H1 (cell line): ENCODE data around the gene TSPAN16. TPM values are rescaled to one million over a fixed set of nuclear protein-coding genes. Genes with fewer than 3 reads are reported as not detected.

Source experiments
- CTCF ChIA-PET: fragments of 300-600 bp; sonication (Branson Sonifier 250); formaldehyde crosslinking; loops from one replicate; lab custom pipeline; 2021; ENCODE audit not compliant: partially characterized antibody; lab: Charles Lee
- POLR2A ChIA-PET: fragments of 300-600 bp; sonication (Branson Sonifier 250); formaldehyde crosslinking; loops from one replicate; lab custom pipeline; 2021; ENCODE audit warnings: inconsistent platforms; ENCODE audit not compliant: partially characterized antibody; lab: Charles Lee
- DNase-seq, 2 experiments: peaks; one replicate each; pipeline versions ENCODE4 v3.0.0 to v3.0.0-alpha.2; 2010 to 2022; ENCODE audit warnings: low spot score in 2 of 2, low read depth in 1 of 2, mixed read lengths in 1 of 2
- FAIRE-seq: peaks from 2 replicates; lab custom pipeline; 2011; peaks lifted over from hg19 to GRCh38; lab: Jason Lieb, UNC
- H2AFZ ChIP-seq: 2 replicates; pipeline ENCODE4 v1.8.1; 2012; ENCODE audit warnings: low read length, inconsistent platforms
- H2AK5ac ChIP-seq: 2 replicates; pipeline ENCODE4 v1.6.1; 2013; ENCODE audit warnings: low read depth, low read length
- H2BK120ac ChIP-seq: replicated peaks from 2 replicates; pipeline ENCODE3; 2013; ENCODE audit warnings: low read depth, low read length, inconsistent platforms
- H2BK12ac ChIP-seq: 2 replicates; pipeline ENCODE4 v1.6.1; 2013; ENCODE audit warnings: low read depth, low read length
- H2BK15ac ChIP-seq: 2 replicates; pipeline ENCODE4 v1.6.1; 2013; ENCODE audit warnings: low read length
- H2BK20ac ChIP-seq: 2 replicates; pipeline ENCODE4 v1.6.1; 2013; ENCODE audit warnings: low read length
- H2BK5ac ChIP-seq: 2 replicates; pipeline ENCODE4 v1.6.1; 2013; ENCODE audit warnings: low read depth, low read length
- H3K14ac ChIP-seq: 2 replicates; pipeline ENCODE4 v1.6.1; 2013; ENCODE audit warnings: inconsistent platforms; ENCODE audit not compliant: insufficient read length
- H3K18ac ChIP-seq: 2 replicates; pipeline ENCODE4 v1.6.1; 2013; ENCODE audit warnings: low read length; ENCODE audit errors: extremely low read depth
- H3K23ac ChIP-seq: 2 replicates; pipeline ENCODE4 v1.6.1; 2013; ENCODE audit warnings: inconsistent platforms; ENCODE audit not compliant: insufficient read length
- H3K23me2 ChIP-seq: 2 replicates; pipeline ENCODE4 v1.6.1; 2013; ENCODE audit warnings: low read depth, low read length
- H3K27ac ChIP-seq: 2 replicates; pipeline ENCODE4 v1.6.1; 2011; ENCODE audit warnings: low read depth, low read length, inconsistent platforms
- H3K27me3 ChIP-seq, 4 experiments: replicated peaks in 1 of 4; 1 replicate in 1 of 4; 2 replicates in 3 of 4; pipeline versions ENCODE4 v1.6.1 to v1.8.1; 2011 to 2013; ENCODE audit warnings: low read length in 3 of 4, mild to moderate bottlenecking in 3 of 4, inconsistent platforms in 2 of 4, mixed read lengths in 2 of 4, moderate library complexity in 1 of 4; ENCODE audit not compliant: control insufficient read depth in 3 of 4, insufficient read depth in 3 of 4; ENCODE audit errors: extremely low read depth in 1 of 4
- H3K36me3 ChIP-seq, 4 experiments: 2 replicates each; pipeline versions ENCODE4 v1.6.1 to v1.8.1; 2011 to 2013; ENCODE audit warnings: mild to moderate bottlenecking in 4 of 4, low read length in 3 of 4, moderate library complexity in 2 of 4, control low read depth in 1 of 4, inconsistent platforms in 1 of 4; ENCODE audit not compliant: insufficient read depth in 4 of 4, control insufficient read depth in 2 of 4
- H3K4ac ChIP-seq: replicated peaks from 2 replicates; pipeline ENCODE3; 2013; ENCODE audit warnings: low read length, low read depth, mixed read lengths, inconsistent platforms; ENCODE audit not compliant: insufficient read length
- H3K4me1 ChIP-seq, 4 experiments: replicated peaks in 1 of 4; 1 replicate in 1 of 4; 2 replicates in 3 of 4; pipeline versions ENCODE4 v1.6.1 to v1.8.1; 2011 to 2013; ENCODE audit warnings: low read length in 3 of 4, inconsistent platforms in 2 of 4, mixed read lengths in 1 of 4; ENCODE audit not compliant: insufficient read depth in 4 of 4, control insufficient read depth in 3 of 4
- H3K4me2 ChIP-seq, 2 experiments: 2 replicates each; pipeline versions ENCODE4 v1.6.1 to v1.8.1; 2011 to 2013; ENCODE audit warnings: low read depth in 2 of 2, low read length in 2 of 2, control low read depth in 1 of 2, inconsistent platforms in 1 of 2, mild to moderate bottlenecking in 1 of 2; ENCODE audit not compliant: insufficient read depth in 1 of 2
- H3K4me3 ChIP-seq, 4 experiments: fragments of 200-600, 300-600 bp in 1 of 4; sonication (generic), shearing (Covaris generic), sonication (Bioruptor Twin) in 1 of 4; 2 replicates each; pipeline versions ENCODE4 v1.5.1 to v1.8.1; 2011 to 2016; ENCODE audit warnings: low read length in 4 of 4, low read depth in 3 of 4, control low read depth in 2 of 4, inconsistent platforms in 2 of 4, mild to moderate bottlenecking in 2 of 4, mixed read lengths in 1 of 4, moderate library complexity in 1 of 4; ENCODE audit not compliant: insufficient read depth in 2 of 4; ENCODE audit errors: extremely low read depth in 1 of 4
- H3K56ac ChIP-seq: replicated peaks from 2 replicates; pipeline ENCODE3; 2013; ENCODE audit warnings: low read depth, mild to moderate bottlenecking, mixed read lengths, low read length, inconsistent platforms; ENCODE audit not compliant: insufficient read length
- H3K79me1 ChIP-seq: 2 replicates; pipeline ENCODE4 v1.6.1; 2013; ENCODE audit warnings: low read depth, low read length, control low read depth
- H3K79me2 ChIP-seq, 2 experiments: 2 replicates each; pipeline versions ENCODE4 v1.6.1 to v1.8.1; 2012 to 2013; ENCODE audit warnings: low read length in 2 of 2, mild to moderate bottlenecking in 2 of 2, inconsistent platforms in 1 of 2; ENCODE audit not compliant: insufficient read depth in 2 of 2, control insufficient read depth in 1 of 2
- H3K9ac ChIP-seq, 4 experiments: replicated peaks in 1 of 4; 1 replicate in 1 of 4; 2 replicates in 3 of 4; pipeline versions ENCODE4 v1.6.1 to v1.8.1; 2011 to 2013; ENCODE audit warnings: low read depth in 3 of 4, low read length in 3 of 4, control low read depth in 2 of 4, mild to moderate bottlenecking in 2 of 4, moderate library complexity in 2 of 4, inconsistent platforms in 1 of 4; ENCODE audit errors: extremely low read depth in 1 of 4
- H3K9me3 ChIP-seq, 2 experiments: 2 replicates each; pipeline versions ENCODE4 v1.6.1 to v1.8.1; 2012 to 2013; ENCODE audit warnings: mild to moderate bottlenecking in 2 of 2, moderate library complexity in 2 of 2, control low read depth in 1 of 2, inconsistent platforms in 1 of 2, low read depth in 1 of 2, low read length in 1 of 2, mixed read lengths in 1 of 2; ENCODE audit not compliant: insufficient read depth in 2 of 2
- H4K20me1 ChIP-seq, 2 experiments: replicated peaks in 1 of 2; 2 replicates each; pipeline versions ENCODE3 to v1.8.1; 2011 to 2013; ENCODE audit warnings: inconsistent platforms in 2 of 2, low read length in 2 of 2, mild to moderate bottlenecking in 1 of 2; ENCODE audit not compliant: insufficient read depth in 2 of 2, control insufficient read depth in 1 of 2
- H4K5ac ChIP-seq: 2 replicates; pipeline ENCODE4 v1.6.1; 2013; ENCODE audit warnings: low read length, low read depth, mixed read lengths, inconsistent platforms; ENCODE audit not compliant: insufficient read length
- H4K8ac ChIP-seq: 2 replicates; pipeline ENCODE4 v1.8.0; 2013; ENCODE audit warnings: mild to moderate bottlenecking, moderate library complexity, low read length, inconsistent platforms; ENCODE audit not compliant: insufficient read depth; ENCODE audit errors: extremely low read depth
- H4K91ac ChIP-seq: replicated peaks from 2 replicates; pipeline ENCODE3; 2013; ENCODE audit warnings: low read length, mixed read lengths, inconsistent platforms; ENCODE audit not compliant: insufficient read length
- CBX5 ChIP-seq: fragments of 300-800, 300-1000 bp; sonication (generic); IDR thresholded peaks from 2 replicates; pipeline ENCODE4 v1.7.1; 2016; ENCODE audit warnings: antibody characterized with exemption, low read length, low read depth
- CHD1 ChIP-seq: IDR thresholded peaks from 2 replicates; pipeline ENCODE4 v1.6.1; 2012; ENCODE audit warnings: low read depth, low read length, improper control_type of control experiment
- EGR1 ChIP-seq: IDR thresholded peaks from 2 replicates; pipeline ENCODE4 v1.6.1; 2011; ENCODE audit warnings: low read depth, low read length, borderline replicate concordance
- USF2 ChIP-seq: IDR thresholded peaks from 2 replicates; pipeline ENCODE4 v1.6.1; 2011; ENCODE audit warnings: low read length, improper control_type of control experiment
- WGBS, 2 experiments: shearing (Covaris generic) in 1 of 2; methylation state at CpG; one replicate each; pipeline versions ENCODE4 v1.1.6 to v1.1.7; 2013 to 2015; ENCODE audit warnings: low lambda C conversion rate in 2 of 2, mixed read lengths in 2 of 2, inconsistent platforms in 1 of 2, low coverage in 1 of 2, missing lambda C conversion rate in 1 of 2; ENCODE audit not compliant: insufficient replicate concordance in 2 of 2, insufficient coverage in 1 of 2, insufficient read length in 1 of 2; ENCODE audit errors: extremely low coverage in 1 of 2, missing lambda C conversion rate in 1 of 2; 5-methylcytosine and 5-hydroxymethylcytosine counted together
- polyA plus RNA-seq, 7 experiments: library from polyadenylated mRNA; depleted of rRNA in 3 of 7; stranded (reverse) in 5 of 7; unstranded in 2 of 7; fragments of >200 nt in 5 of 7; fragments of 200-250 nt in 2 of 7; gene quantifications; 1 replicate in 5 of 7; 2 replicates in 1 of 7; 4 replicates in 1 of 7; pipeline versions ENCODE4 v1.2.1 to v1.2.3, GENCODE V29; 2011 to 2013; ENCODE audit warnings: missing spikeins in 2 of 7, mixed read lengths in 2 of 7
- total RNA-seq: library from RNA; stranded (reverse); fragmentation: NEBNext Ultra II Directional; extraction: Animal tissue kit (Norgen Biotek cat#: 25700); gene quantifications from 2 replicates; pipeline ENCODE4 v1.2.1, GENCODE V29; 2021

The TSPAN16 gene
- total and polyA plus RNA-seq, 2 of the 8 experiments (the other 6 are each of a cell fraction or from before 2014, with no cell fraction given), result not detected

GRCh38 chr19:11248852-11249251, 47.1 kb upstream of the TSPAN16 start:
- TF ChIP-seq USF2, result no peak
- TF ChIP-seq CHD1, result no peak
- no peak for TF ChIP-seq CBX5
- no peak for TF ChIP-seq EGR1

More at GRCh38 chr19:11248852-11249251, 47.1 kb upstream of the TSPAN16 start:
- POLR2A ChIA-PET, result no interaction called here
- Histone ChIP-seq H2BK20ac (no peak overlapping the region), H3K36me3 (peaks cover 4 to 20% (median 13%) of the 10 kb centered on the region in 4 experiments; a peak in 6 of 8 replicates), H2BK5ac (no peak overlapping the region), H4K5ac (no peak overlapping the region), H3K9me3 (no peaks in the 10 kb centered on the region), H3K56ac (no peak overlapping the region), H4K20me1 (peaks cover 0 to 8% of the 10 kb centered on the region in 2 experiments), H3K4me1 (peaks cover 0 to 4% (median 0%) of the 10 kb centered on the region in 4 experiments; a peak in 1 of 7 replicates), H3K4me3 (no peak overlapping the region), H3K23ac (no peak overlapping the region), H3K14ac (no peak overlapping the region), H2AK5ac (no peak overlapping the region), H2BK12ac (no peak overlapping the region), H2BK15ac (no peak overlapping the region), H4K8ac (no peak overlapping the region), H4K91ac (no peak overlapping the region), H2AFZ (no peak overlapping the region), H3K27me3 (no peaks in the 10 kb centered on the region), H3K23me2 (no peaks in the 10 kb centered on the region), H3K79me1 (no peaks in the 10 kb centered on the region), H3K27ac (no peak overlapping the region), H3K4me2 (no peak overlapping the region), H2BK120ac (no peak overlapping the region), H3K4ac (no peak overlapping the region), H3K79me2 (no peaks in the 10 kb centered on the region), H3K18ac (no peak overlapping the region), H3K9ac (no peak overlapping the region)
- FAIRE-seq, result no peak
- CTCF ChIA-PET, result interaction anchor here (0.6 kb wide), 1 partner anchor 157 kb away, joined by 3 read pairs; no protein-coding TSS in a partner anchor
- DNase-seq, result no peak
- 88% methylated on average over 2 of the region's 2 CpGs; no CpG with 5 or more reads in 1 of the 2 experiments for WGBS, 2 experiments
